A549 (cell line): Measurements from ENCODE around the gene MIEF1. TPM values are rescaled to one million over a fixed set of nuclear protein-coding genes. Genes with fewer than 3 reads are reported as not detected.

Experiments used
- ATAC-seq, 2 experiments: fragments of 200-7000 bp in 1 of 2; fragments of >200 bp in 1 of 2; cut with Nextera tagmentation in 1 of 2; cut with Tn5 transposase in 1 of 2; 3 replicates each; pipeline versions ENCODE4 v1.8.0 to v1.9.1; 2018 to 2020; ENCODE audit warnings: mild to moderate bottlenecking in 1 of 2, moderate library complexity in 1 of 2
- CTCF ChIA-PET: fragments of 300-600 bp; sonication (Branson Sonifier 250); formaldehyde crosslinking; extraction: SDS; loops from one replicate; lab custom pipeline; 2021; ENCODE audit warnings: antibody characterized with exemption, inconsistent platforms; lab: Yijun Ruan, JAX
- POLR2A ChIA-PET: fragments of 350-600 bp; formaldehyde crosslinking; extraction: SDS; loops from one replicate; lab custom pipeline; 2021; ENCODE audit warnings: antibody characterized with exemption, inconsistent platforms; lab: Yijun Ruan, JAX
- DNase-seq, 2 experiments: peaks; one replicate each; pipeline versions ENCODE4 v3.0.0 to v3.0.0-alpha.2; 2011 to 2016; ENCODE audit warnings: low read depth in 1 of 2, low spot score in 1 of 2
- FAIRE-seq: peaks from 2 replicates; lab custom pipeline; 2011; peaks lifted over from hg19 to GRCh38; lab: Jason Lieb, UNC
- H3K27ac ChIP-seq, 2 experiments: fragments of >200 bp; sonication (Bioruptor Twin); formaldehyde crosslinking; 3 replicates each; pipeline ENCODE4 v1.5.1; 2016 to 2017
- H3K4me1 ChIP-seq: fragments of >200 bp; sonication (Bioruptor Twin); formaldehyde crosslinking; 3 replicates; pipeline ENCODE4 v1.6.1; 2016
- H3K4me2 ChIP-seq: fragments of >200 bp; sonication (Bioruptor Twin); formaldehyde crosslinking; 3 replicates; pipeline ENCODE4 v1.6.1; 2016
- H3K4me3 ChIP-seq: fragments of >200 bp; sonication (Bioruptor Twin); formaldehyde crosslinking; 3 replicates; pipeline ENCODE4 v1.5.1; 2016
- H3K9me3 ChIP-seq: fragments of >200 bp; sonication (Bioruptor Twin); formaldehyde crosslinking; 3 replicates; pipeline ENCODE4 v1.6.1; 2016
- BCL3 ChIP-seq: fragments of >200 bp; sonication (Bioruptor Twin); formaldehyde crosslinking; IDR thresholded peaks from 3 replicates; pipeline ENCODE4 v1.6.1; 2016
- BHLHE40 ChIP-seq: IDR thresholded peaks from 2 replicates; pipeline ENCODE4 v1.6.1; 2012; ENCODE audit warnings: low read depth, low read length, inconsistent platforms
- CTCF ChIP-seq: fragments of >200 bp; sonication (Bioruptor Twin); formaldehyde crosslinking; IDR thresholded peaks from 3 replicates; pipeline ENCODE4 v1.5.1; 2016
- EP300 ChIP-seq, 2 experiments: fragments of >200 bp; sonication (Bioruptor Twin); formaldehyde crosslinking; IDR thresholded peaks; 2 replicates in 1 of 2; 3 replicates in 1 of 2; pipeline ENCODE4 v1.6.1; 2016 to 2017
- FOSL2 ChIP-seq, 2 experiments: fragments of 450-650 bp in 1 of 2; fragments of >200 bp in 1 of 2; sonication (Bioruptor Twin) in 1 of 2; formaldehyde crosslinking; IDR thresholded peaks; 2 replicates each; pipeline versions ENCODE4 v1.5.0 to v1.6.1; 2016 to 2020; ENCODE audit warnings: mild to moderate bottlenecking in 1 of 2, moderate library complexity in 1 of 2
- FOXS1 ChIP-seq: fragments of 250-450 bp; sonication (Bioruptor Pico); IDR thresholded peaks from 2 replicates; pipeline ENCODE4 v1.5.0; 2020; ENCODE audit warnings: mild to moderate bottlenecking, moderate library complexity
- HES2 ChIP-seq: fragments of >200 bp; sonication (Bioruptor Twin); formaldehyde crosslinking; IDR thresholded peaks from 2 replicates; pipeline ENCODE4 v1.6.1; 2016
- HMGXB4 ChIP-seq: fragments of 250-450 bp; sonication (Bioruptor Pico); IDR thresholded peaks from 2 replicates; pipeline ENCODE4 v1.5.0; 2021; ENCODE audit warnings: mild to moderate bottlenecking, moderate library complexity, borderline replicate concordance
- HOXB13 ChIP-seq: fragments of 250-450 bp; sonication (Bioruptor Pico); IDR thresholded peaks from 2 replicates; pipeline ENCODE4 v1.5.0; 2020; ENCODE audit warnings: low read depth, mild to moderate bottlenecking, moderate library complexity
- MAX ChIP-seq: IDR thresholded peaks from 2 replicates; pipeline ENCODE4 v1.6.1; 2012
- RAD21 ChIP-seq, 2 experiments: fragments of >200 bp in 1 of 2; sonication (Bioruptor Twin) in 1 of 2; formaldehyde crosslinking in 1 of 2; IDR thresholded peaks in 1 of 2; conservative IDR thresholded peaks in 1 of 2; 2 replicates in 1 of 2; 3 replicates in 1 of 2; pipeline ENCODE4 v1.6.1; 2012 to 2018; ENCODE audit warnings: inconsistent platforms in 1 of 2
- REST ChIP-seq: fragments of 200-600 bp; sonication (generic); IDR thresholded peaks from 2 replicates; pipeline ENCODE4 v1.6.1; 2016; ENCODE audit warnings: antibody characterized with exemption, mild to moderate bottlenecking, moderate library complexity
- SREBF2 ChIP-seq: fragments of 450-650 bp; IDR thresholded peaks from 2 replicates; pipeline ENCODE4 v1.6.1; 2014; ENCODE audit warnings: mild to moderate bottlenecking, moderate library complexity
- TFCP2L1 ChIP-seq: fragments of 250-450 bp; sonication (Bioruptor Pico); IDR thresholded peaks from 2 replicates; pipeline ENCODE4 v1.5.0; 2021; ENCODE audit warnings: mild to moderate bottlenecking
- TP53 ChIP-seq: fragments of 250-450 bp; sonication (Bioruptor Pico); IDR thresholded peaks from 2 replicates; pipeline ENCODE4 v1.5.0; 2021; ENCODE audit warnings: mild to moderate bottlenecking, moderate library complexity
- ZSCAN20 ChIP-seq: fragments of 250-450 bp; sonication (Bioruptor Pico); IDR thresholded peaks from 2 replicates; pipeline ENCODE4 v1.8.0; 2022; ENCODE audit warnings: mild to moderate bottlenecking, moderate library complexity
- WGBS: methylation state at CpG from one replicate; pipeline ENCODE4 v1.1.6; 2017; ENCODE audit errors: missing lambda C conversion rate; 5-methylcytosine and 5-hydroxymethylcytosine counted together
- polyA plus RNA-seq, 4 experiments: library from polyadenylated mRNA; depleted of rRNA in 3 of 4; stranded (reverse); fragments of >200 nt; fragmentation: RNase III in 1 of 4; extraction: RNeasy Plus Mini Kit Qiagen cat#74134 plus additional on column Dnase treatment in 1 of 4; gene quantifications; 2 replicates in 3 of 4; 3 replicates in 1 of 4; pipeline ENCODE4 v1.2.3, GENCODE V29; 2011 to 2017

Gene MIEF1
- polyA plus RNA-seq, 2 of the 4 experiments (the other 2 are of a cell fraction) = 18.8 to 20.5 TPM

- TF ChIP-seq HMGXB4 (CRISPR knock-in tag) (no peak), REST (no peak), RAD21 (conservative IDR thresholded peaks at IDR 0.05 in 1 of 2, IDR thresholded peaks at IDR 0.05 in 1 of 2) (no peak)
Measured at GRCh38 chr22:39480557-39480956, 21.5 kb upstream of the MIEF1 start (continued).

GRCh38 chr22:39481054-39481453 lies 21.0 kb upstream of the MIEF1 start:
- WGBS = 84% methylated on average over 15 of the region's 16 CpGs
- TF ChIP-seq MAX (no peak), TFCP2L1 (CRISPR knock-in tag) (no peak), EP300 (IDR thresholded peaks at IDR 0.05) (no peak), CTCF (no peak), SREBF2 (no peak), FOXS1 (CRISPR knock-in tag) (no peak), BHLHE40 (no peak), BCL3 (no peak), REST (no peak), HOXB13 (CRISPR knock-in tag) (no peak), FOSL2 (IDR thresholded peaks at IDR 0.05) (no peak), FOSL2 (CRISPR knock-in tag; IDR thresholded peaks at IDR 0.05) (no peak), ZSCAN20 (CRISPR knock-in tag) (no peak), HES2 (no peak), TP53 (no peak)
- CTCF ChIA-PET = interaction anchor here (1.1 to 6.4 kb wide), 2 partner anchors 12 to 131 kb away, joined by 3 to 43 read pairs; no protein-coding TSS in a partner anchor

More at GRCh38 chr22:39481054-39481453, 21.0 kb upstream of the MIEF1 start:
- Histone ChIP-seq H3K9me3 (no peaks in the 10 kb centered on the region), H3K4me3 (no peak overlapping the region), H3K4me2 (no peak overlapping the region), H3K4me1 (no peaks in the 10 kb centered on the region), H3K27ac (no peak overlapping the region)
- ATAC-seq (no peak), DNase-seq (no peak), FAIRE-seq (no peak)
- POLR2A ChIA-PET = no interaction called here
